HG03439 (cell line): ENCODE data around the gene IL13RA1.
"Not testable (repeated sequence)": the region's sequence is repeated elsewhere in the genome, so short reads cannot be mapped to it uniquely, and the experiment has no call there.

Experiments used
- ATAC-seq: cut with Tn5 transposase; IDR thresholded peaks from one replicate; pipeline ENCODE4 v1.9.1; 2021; ENCODE audit warnings: mild to moderate bottlenecking, moderate library complexity; ENCODE audit not compliant: unreplicated experiment

Gene IL13RA1

DNA sequence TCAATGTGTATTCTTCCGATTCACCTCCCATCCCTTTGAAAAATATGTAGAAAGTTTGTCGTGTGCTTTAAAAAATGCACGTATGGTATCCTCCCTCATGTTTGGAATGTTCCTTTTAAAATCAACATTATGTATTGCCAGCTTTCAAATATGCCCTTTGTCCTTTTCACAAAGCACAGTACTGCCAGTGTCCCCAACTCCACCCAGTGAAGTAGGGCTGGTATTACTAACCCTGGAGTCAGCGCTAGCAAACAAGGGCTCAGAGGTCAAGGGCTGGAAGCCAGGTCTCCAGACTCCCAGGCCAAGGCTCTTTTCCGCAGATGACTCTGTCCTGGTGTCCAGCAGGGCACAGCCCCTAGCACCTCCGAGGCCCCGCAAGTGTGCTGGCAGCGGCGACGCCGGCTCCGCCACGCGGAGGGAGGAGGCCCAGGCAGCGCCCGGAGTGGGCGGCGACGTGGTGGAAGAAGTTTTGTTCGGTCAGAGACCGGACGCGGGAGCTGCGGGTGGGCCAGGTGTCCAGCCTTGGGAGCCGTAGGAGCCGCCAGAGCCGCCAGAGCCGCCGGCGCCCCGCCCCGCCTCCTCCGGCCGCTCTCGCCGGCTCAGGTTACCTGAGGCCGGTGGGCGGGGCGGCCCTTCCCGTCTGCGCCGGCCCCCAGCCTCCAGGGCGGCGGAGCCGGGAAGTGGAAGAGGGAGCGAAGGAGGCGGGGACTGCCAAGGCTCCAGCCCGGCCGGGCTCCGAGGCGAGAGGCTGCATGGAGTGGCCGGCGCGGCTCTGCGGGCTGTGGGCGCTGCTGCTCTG lies at the start of gene IL13RA1:
Gene IL13RA1 (plus strand): TSS at position 720 of the 799 bp plus-strand sequence. CDS start 33 bp downstream, at position 753.
- peak; percentile 68 for ATAC-seq

DNA sequence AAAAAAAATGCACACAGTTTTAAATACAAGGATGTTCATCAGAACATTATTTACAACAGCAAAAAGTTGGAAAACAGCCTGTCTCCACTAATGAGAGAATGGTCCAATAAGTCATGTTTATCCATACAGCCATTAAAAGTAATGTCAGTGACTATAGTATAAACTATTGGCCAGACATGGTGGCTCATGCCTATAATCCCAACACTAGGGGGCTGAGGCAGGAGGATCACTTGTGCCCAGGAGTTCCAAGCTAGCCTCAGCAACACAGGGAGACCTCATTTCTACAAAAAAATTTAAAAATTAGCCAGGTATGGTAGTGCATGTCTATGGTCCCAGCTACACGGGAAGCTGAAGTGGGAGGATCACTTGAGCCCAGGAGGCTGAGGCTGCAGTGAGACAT lies 48.1 kb upstream of the IL13RA1 start:
- ATAC-seq: no peak

DNA sequence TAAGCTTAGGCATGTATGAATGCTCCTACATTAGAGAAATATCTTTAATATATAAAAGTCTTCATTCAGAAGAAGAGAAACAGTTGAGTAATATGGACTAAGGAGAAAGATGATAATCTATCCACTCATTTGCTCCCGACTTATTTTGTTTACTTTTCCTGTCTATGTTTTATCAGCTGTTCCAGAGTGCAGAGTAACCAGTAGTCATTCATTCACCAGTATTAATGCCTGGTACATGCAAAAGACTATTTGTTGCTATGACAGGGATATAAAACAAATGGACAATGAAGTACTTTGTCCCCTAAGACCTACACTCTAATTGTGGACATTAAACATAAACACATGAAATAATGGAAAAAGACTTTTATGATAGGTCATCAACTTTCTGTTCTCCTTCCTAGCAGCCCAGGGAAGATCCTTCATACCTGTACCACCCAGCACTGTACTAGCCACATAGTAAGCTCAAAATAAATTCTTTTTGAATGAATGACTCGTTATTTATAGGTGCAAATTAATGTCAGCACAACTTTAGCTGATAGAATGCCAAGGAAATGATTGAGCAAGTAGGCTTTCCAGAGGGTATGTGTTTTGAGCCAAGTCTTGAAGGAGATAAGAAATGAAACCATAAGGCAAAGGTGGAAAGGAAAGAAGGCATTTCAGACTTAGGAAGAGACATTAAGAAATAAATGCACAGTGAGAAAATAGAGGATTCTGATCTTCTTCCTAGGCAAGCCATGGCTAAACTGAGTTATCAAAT lies 45.0 kb upstream of the IL13RA1 start:
- no peak for ATAC-seq

DNA sequence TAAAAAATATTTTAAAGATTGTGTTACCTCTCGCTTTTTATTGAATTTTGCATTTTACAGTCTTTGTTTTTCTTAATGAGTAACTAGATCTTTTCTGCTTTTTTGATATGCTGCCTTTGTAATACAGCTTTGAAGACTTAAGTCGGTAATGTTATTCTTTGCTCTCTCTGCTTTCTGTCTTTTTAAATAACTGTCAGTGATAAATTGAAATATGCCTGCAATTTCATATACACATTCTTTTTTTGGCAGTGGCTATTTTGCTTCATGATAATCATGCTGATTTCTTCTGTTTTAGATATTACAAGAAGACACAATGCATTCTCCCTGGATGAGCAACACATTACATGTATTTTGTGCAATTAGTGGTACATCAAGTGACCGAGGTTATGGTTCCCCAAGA lies 42.0 kb upstream of the IL13RA1 start:
- ATAC-seq: no peak

DNA sequence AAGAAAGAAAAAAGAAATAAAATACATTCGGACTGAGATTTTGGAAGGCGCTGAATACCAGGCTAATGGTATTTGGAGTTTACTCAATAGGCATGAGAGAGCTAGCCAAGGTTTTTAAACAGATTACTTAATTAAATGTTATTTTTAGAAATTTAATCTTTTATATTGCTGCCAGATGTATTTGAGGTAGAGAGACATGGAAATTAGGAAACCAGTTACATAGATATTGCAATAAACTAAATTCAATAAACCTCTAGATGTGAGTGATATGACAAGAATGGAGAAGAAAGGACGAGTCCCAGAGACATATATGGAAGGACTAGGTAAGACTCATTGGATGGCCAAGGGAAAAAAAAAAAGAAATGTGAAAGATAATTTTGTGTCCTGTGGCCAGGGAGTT lies 38.5 kb upstream of the IL13RA1 start:
- ATAC-seq: no peak

DNA sequence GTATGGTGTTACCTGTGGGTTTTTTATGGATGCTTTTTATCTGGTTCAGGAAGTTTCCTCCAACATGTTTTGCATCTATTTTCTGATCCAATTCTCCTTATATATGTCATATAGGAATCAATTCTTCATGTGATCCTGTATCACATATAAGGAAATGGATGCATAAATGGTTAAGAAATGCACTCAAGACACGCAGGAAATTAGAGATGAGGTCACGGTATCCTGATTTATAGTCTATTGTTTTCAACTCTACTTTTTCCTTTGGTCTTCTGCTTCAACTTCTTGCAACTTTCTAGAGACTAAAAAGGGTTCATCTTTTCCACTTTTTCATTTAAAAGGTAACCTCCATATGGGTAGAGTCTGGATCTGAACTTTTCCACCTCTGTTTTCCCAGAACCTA lies 33.6 kb upstream of the IL13RA1 start:
- ATAC-seq: no peak

DNA sequence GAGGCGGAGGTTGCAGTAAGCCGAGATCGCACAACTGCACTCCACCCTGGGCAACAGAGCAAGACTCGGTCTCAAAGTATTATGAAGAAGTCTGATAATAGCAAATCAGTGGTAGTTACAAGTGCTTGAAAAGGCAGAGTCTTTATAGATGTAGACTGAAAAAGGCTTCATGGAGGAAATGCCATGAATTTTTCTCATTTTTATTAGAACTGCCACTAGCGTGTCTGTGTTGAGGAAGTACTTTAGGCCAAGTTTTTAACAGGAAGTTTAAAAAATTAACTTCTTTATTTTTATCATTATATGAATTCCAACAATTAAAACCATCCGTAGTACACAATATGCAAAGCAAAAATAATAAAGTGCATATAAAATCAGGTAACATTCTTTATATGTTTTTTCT lies 32.8 kb upstream of the IL13RA1 start:
- no peak for ATAC-seq

DNA sequence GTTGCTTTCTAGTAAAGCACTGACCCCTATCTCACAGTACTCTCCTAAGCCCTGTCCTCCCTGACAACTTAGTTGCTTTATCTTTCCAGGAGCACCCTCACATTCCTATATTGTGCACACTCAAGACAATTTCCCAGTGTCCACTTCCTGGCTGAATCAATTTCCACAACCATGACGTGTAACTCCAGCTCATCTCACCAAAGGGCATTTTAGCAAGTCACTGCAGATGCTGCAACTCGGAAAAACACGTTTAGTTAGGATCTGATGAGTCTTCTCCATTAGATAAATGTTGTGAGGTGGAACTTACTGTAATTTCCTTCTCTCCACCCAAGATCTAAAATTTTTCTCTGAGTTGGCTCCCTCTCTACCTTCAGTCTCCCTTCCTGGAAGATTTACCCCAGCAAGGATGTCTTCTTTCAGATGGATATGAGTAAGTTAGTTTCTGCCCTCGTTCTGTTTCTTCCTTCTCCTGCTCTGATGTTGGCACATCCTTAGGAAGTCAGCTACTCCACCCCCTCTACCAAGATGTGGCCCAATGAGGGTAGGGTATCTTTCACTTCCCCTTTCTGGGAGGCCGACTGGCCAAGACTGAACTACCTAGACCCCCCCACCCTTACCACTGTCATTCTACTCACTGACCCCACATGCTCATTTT lies 28.8 kb upstream of the IL13RA1 start:
- no peak for ATAC-seq

DNA sequence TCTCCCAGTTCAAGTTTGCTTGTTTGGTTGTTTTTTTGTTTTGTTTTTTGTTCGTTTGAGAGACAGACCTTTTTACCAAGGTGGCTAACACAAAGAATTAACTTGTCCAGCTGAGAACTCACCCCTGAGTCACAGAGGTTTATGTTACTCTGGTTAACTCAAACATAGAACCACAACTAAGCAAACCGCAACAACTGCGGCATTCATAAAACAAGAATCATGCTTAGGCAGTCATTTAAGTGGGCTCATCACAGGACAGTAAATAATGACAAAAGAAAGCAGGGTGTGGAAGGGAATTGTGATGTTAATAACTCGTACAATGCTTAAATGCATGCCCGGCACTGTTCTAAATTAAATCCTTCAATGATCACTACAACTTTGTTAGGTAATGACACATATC lies 24.7 kb upstream of the IL13RA1 start:
- ATAC-seq: no peak

DNA sequence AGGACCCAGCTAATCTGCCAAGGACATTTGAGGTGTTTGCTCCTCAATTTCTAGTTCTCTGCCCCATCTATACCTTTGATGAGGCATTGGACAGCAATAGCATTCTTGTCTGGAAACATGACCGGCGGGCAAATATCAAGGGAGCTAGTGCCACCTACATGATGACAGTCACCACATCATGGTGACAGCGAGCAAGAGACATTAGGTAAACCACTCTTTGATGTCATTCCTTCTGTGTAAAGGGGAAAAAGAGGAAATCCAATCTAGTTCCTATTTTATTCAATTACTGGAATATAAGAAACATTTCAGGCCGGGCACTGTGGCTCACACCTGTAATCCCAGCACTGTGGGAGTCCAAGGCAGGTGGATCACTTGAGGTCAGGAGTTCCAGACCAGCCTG lies 20.7 kb upstream of the IL13RA1 start:
- ATAC-seq: no peak

DNA sequence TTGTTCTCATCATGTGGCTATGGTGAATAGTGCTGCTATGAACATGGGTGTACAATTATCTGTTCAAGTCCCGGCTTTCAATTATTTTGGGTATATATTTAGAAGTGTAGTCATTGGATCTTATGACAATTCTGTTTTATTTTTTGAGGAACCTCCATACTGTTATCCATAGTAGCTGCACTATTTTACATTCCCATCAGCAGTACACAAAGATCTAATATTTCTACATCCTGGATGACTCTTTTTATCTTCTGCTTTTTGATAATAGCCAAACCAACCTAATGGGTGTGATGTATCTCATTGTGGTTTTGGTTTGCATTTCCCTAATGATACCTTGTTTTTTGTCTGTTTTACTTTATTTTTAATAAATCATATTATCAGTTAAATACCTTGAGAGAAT lies 12.9 kb upstream of the IL13RA1 start:
- no peak for ATAC-seq

DNA sequence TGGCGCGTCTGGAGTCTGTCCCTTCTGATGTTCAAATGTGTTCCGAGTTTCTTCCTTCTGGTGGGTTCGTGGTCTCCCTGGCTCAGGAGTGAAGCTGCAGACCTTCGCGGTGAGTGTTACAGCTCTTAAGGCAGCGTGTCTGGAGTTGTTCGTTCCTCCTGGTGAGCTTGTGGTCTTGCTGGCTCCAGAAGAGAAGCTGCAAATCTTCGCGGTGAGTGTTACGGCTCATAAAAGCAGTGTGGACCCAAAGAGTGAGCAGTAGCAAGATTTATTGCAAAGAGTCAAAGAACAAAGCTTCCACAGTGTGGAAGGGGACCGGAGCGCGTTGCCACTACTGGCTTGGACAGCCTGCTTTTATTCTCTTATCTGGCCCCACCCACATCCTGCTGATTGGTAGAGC lies 11.5 kb upstream of the IL13RA1 start:
- ATAC-seq: not testable (repeated sequence)

DNA sequence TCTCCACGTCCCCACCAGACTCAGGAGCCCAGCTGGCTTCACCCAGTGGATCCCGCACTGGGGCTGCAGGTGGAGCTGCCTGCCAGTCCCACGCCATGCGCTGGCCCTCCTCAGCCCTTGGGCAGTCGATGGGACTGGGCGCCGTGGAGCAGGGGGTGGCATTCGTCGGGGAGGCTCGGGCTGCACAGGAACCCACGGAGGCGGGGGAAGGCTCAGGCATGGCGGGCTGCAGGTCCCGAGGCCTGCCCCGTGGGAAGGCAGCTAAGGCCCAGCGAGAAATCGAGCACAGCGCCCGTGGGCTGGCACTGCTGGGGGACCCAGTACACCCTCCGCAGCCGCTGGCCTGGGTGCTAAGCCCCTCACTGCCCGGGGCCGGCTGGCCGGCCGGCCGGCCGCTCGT lies 10.6 kb upstream of the IL13RA1 start:
- not testable (repeated sequence) for ATAC-seq

DNA sequence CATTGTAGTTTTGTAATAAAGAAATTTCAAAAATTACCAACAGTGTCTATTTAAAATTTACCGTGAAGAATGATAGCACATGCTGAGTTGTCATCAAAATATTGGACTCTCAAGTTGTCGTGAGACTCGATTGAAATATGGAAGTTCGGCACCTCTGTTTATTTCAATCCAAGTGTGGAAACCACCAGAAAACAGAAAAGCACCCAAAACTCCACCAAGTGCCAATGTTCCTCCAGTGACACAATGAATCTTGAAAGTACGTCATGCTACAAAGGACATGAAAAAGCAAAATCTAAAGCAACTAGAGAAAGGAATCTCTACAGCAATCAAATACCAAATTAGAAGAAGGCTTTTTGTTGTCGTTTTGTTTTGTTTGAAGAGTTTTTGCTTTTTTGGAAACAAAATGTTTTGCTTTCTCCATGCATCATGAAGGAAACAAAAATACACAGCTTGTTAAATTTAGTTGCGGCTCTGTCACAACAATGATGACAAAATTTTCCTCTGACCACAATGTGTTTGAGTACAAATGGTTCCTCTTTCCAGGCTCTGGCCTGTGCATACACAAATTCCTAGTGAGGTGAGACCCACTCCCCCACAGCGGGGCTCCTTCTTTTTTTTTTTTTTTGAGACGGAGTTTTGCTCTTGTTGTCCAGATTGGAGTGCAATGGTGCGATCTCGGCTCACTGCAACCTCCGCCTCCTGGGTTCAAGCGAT lies 9.6 kb upstream of the IL13RA1 start:
- ATAC-seq: no peak

DNA sequence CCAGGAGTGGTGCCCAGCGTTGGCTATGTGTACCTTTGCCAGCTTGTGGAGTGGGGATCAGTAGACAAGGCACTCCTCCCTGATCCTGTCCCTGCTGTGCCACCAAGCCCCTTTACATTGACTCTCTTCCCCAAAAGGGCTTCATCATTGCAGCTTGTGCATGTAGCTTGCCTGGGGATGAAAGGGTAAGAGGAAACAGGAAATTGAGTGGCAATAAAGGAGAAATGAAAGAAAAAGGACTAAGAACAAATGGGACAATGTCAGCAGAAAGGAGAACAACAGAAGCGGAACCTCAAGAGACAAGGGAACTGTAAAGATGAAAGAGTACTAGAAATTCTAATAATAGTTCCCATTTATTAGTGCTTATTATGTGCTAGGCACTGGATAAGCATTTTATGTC lies 8.7 kb upstream of the IL13RA1 start:
- ATAC-seq: no peak

DNA sequence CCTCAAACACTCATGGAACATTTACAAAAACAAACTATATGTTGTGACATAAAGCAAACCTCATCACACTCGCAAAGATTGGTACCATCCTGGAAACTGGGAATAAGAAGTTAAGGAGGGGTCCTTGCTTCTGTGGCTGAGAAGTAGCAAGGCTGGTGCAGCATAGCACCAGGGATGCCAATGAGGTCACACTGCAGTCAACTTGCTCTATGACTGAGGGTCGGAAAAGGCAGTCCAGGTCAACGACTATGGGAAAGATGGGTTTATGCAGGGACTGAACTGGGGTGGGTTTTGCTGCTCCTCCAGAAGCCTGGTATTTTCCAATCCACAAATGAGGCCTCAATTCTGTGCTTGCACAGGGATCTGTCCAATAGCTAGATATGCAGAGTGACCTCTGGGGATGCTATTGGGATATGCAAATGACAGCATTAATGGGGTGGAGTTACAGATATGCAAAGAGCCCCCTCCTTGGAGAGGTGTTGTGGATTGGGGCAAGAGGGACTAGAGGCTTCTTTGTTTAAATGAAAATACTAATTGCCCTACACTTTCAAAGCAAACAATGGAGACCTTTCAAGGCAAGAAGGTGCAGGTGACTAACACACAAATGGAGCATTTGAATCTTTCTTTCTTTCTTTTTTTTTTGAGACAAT lies 7.2 kb upstream of the IL13RA1 start:
- no peak for ATAC-seq

DNA sequence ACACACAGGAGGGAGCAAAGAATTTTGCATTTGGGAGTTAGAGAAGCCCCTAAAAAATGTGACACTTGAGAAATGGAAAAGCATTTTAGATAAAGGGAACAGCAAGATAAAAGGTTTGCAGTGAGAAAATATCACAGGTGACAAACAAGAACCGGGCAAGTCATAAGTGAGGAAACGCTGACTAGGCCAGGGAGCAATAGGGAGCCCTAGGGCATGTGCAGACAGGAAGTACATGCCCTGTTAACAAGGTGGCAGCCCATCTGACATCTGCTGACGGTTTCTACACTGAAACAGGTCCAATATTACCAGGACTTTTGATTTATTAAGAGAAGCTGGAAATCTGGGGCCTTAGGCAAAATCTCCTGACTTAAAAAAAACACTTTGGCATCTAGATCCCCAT lies 4.0 kb upstream of the IL13RA1 start:
- no peak for ATAC-seq

DNA sequence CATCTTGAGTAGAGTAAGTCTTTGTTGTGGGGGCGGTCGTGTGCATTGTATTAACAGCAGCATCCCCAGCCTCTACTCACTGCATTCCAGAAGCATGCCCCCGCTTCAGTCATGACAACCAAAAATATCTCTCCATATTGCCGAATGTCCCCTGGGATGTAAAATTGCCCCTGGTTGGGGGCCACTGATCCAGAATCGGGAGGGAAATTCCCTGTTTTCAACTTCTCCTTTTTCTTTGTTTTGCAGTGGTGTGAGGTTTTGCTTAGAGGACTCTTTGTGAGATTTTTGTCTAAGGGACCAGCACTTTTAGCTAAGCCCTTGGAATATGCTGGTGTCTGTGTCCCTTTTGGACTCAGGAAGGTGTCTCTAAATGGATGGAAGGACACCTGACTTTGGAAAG lies 3.0 kb upstream of the IL13RA1 start:
- no peak for ATAC-seq

DNA sequence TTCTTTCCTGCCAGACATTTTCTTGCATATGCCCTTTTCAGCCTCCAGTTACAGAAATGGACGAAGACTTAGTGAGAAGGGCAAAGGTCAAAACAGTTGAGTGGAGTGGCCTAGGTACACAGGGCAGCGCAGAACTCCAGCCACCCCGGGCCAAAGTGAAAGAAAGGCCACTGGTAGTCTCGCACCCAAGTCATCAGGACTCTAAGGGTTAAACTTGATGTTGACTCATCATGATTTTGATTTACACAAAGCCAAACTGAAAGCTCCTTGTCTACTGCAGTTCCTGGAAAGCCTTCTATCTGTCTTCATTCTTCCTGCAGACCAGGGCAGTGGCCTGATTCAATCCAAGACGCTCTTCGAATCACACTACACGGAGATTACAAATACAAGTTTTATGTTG lies 2.6 kb upstream of the IL13RA1 start:
- ATAC-seq: no peak

DNA sequence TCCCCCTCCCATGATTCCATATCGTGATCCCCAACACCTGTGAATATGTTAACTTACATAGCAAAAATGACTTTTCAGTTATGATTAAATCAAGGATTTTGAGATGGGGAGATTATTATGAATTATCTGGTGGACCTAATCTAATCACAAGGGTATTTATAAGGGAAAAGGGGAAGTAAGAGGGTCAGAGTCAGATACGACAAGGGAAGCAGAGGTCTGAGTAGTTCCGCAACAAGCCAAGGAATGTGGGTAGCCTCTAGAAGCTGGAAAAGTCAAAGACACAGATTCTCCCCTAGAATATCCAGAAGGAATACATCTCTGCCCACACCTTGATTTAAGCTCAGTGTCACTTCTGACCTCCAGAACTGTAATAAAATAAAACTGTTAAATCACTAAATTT lies 1.0 kb upstream of the IL13RA1 start:
- no peak for ATAC-seq
